Stimulated activated CD4-positive, alpha-beta T cell treated with anti-CD3 and anti-CD28 coated beads, Interleukin-4, amount 100 ng/mL, for 24 hours (primary cell): ENCODE data around the gene IL4I1.
"Not testable (repeated sequence)": the region's sequence is repeated elsewhere in the genome, so short reads cannot be mapped to it uniquely, and the experiment has no call there.

Experiments used
- DNase-seq: peaks from one replicate; pipeline ENCODE4 v3.0.0-alpha.2; 2020

The IL4I1 gene

GRCh38 chr19:49896863-49897621 lies at the start of gene IL4I1:
Gene IL4I1 (minus strand): TSS chr19:49896887. CDS start chr19:49896160, 727 bp downstream.
- DNase-seq, result peak; percentile 66

GRCh38 chr19:49946415-49946814 lies 49.7 kb upstream of the IL4I1 start:
- DNase-seq, result no peak

GRCh38 chr19:49944567-49944966 lies 47.9 kb upstream of the IL4I1 start:
- DNase-seq, result not testable (repeated sequence)

- DNase-seq, result no peak
Observed at GRCh38 chr19:49940482-49940791, 43.8 kb upstream of the IL4I1 start.

GRCh38 chr19:49939721-49940481 lies 43.2 kb upstream of the IL4I1 start:
- no peak for DNase-seq

- no peak for DNase-seq
Observed at GRCh38 chr19:49938662-49939061, 42.0 kb upstream of the IL4I1 start.

GRCh38 chr19:49937750-49938381 lies 41.2 kb upstream of the IL4I1 start:
- peak; percentile 82 for DNase-seq

- no peak for DNase-seq
Observed at GRCh38 chr19:49936549-49936948, 39.9 kb upstream of the IL4I1 start.

GRCh38 chr19:49933643-49934042 lies 37.0 kb upstream of the IL4I1 start:
- DNase-seq, result no peak

GRCh38 chr19:49932731-49933131 lies 36.0 kb upstream of the IL4I1 start:
- DNase-seq, result peak; percentile 21

GRCh38 chr19:49932041-49932451 lies 35.4 kb upstream of the IL4I1 start:
- DNase-seq, result no peak

- no peak for DNase-seq
Observed at GRCh38 chr19:49931293-49932040, 34.8 kb upstream of the IL4I1 start.

GRCh38 chr19:49930483-49931011 lies 33.9 kb upstream of the IL4I1 start:
- DNase-seq, result no peak

GRCh38 chr19:49929611-49930482 lies 33.2 kb upstream of the IL4I1 start:
- DNase-seq, result peak; percentile 94

GRCh38 chr19:49929121-49929610 lies 32.5 kb upstream of the IL4I1 start, which contains the start of the genes ATF5 and NUP62:
Gene ATF5 (plus strand): TSS chr19:49929205. CDS start chr19:49930851, 1,646 bp downstream.
Gene NUP62 (minus strand): TSS chr19:49929504. CDS start chr19:49909807, 19,697 bp downstream.
- DNase-seq, result peak; percentile 92

- DNase-seq, result no peak
Observed at GRCh38 chr19:49927526-49928264, 31.0 kb upstream of the IL4I1 start.

GRCh38 chr19:49926515-49926914 lies 29.8 kb upstream of the IL4I1 start:
- DNase-seq, result no peak

- DNase-seq, result no peak
Observed at GRCh38 chr19:49925486-49925885, 28.8 kb upstream of the IL4I1 start.

GRCh38 chr19:49924881-49925210 lies 28.2 kb upstream of the IL4I1 start:
- not testable (repeated sequence) for DNase-seq

- DNase-seq, result no peak
Observed at GRCh38 chr19:49924004-49924880, 27.6 kb upstream of the IL4I1 start.
